ENCODE data around the gene LRP10.
"Not testable (repeated sequence)": the region's sequence is repeated elsewhere in the genome, so short reads cannot be mapped to it uniquely, and the experiment has no call there.

LRP10 gene

DNA sequence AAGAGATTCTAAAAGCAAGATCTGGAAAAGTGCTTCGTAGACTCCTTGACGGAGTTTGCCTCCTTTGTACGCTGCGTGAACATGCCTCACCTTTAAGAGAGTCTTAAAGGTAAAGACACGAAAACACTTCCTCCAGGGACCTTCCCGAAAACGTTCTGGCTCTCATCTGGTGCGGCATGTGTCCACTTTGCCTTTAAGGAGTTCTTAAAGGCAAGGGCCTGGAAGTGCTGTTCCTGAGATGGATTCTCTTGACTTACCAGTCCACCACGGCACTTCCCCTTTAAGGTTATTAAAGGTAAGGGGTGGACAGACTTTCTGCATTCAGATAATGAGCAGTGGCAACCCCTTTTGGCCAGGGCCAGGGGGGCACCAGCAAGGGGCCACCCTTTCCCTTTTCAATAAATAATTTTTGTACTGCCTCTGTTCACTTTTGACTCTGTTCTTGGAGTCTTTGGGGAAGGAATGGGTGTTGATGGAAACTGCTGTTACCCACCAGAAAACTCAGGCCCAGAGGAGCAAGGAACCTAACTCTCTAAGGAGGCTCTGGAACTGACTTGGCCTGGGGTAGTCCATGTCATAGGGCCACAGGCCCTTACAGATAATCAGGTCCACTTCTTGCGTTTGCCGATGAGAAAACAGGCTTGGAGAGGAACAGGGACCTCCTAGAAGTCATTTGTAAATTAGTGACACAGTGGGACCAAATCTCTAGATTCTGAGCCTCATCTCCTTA, 15.9 kb downstream of the LRP10 start:
- peak; percentile 17 for DNase-seq (ENCODE audit: low spot score)

DNA sequence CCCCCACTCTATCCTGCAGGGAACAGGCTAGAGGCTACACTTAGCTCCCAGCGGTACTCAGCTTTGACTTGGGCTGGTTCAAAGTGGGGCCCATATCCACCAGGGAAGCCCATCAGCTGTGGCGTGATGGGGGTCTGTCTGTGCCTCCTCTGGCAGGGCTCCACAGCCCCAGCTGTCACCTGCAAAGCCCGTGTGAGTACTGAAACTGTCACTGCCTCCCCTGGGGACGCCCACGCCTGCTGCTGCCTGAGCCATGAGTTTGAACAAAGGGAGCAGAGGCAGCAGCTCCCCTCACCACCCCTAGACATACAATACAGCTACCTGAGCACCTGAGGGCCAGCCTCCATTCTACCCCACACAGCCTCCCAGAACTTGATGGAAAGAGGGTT, 16.4 kb downstream of the LRP10 start:
- no peak for DNase-seq (ENCODE audit: low spot score)

DNA sequence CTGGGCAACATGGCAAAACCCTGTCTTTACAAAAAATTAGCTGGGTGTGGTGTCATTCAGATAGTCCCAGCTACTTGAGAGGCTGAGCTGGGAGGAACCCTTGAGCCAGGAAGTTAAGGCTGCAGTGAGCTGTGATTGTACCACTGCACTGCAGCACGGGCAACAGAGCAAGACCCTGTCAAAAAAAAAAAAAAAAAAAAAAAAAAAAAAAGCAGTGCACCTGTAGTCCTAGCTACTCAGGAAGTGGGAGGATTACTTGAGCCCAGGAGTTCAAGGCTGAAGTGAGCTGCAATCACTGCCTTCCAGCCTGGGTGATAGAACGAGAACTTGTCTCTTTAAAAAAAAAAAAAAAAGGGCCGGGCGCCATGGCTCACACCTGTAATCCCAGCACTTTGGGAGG, 17.1 kb downstream of the LRP10 start:
- DNase-seq (ENCODE audit: low spot score) = no peak

DNA sequence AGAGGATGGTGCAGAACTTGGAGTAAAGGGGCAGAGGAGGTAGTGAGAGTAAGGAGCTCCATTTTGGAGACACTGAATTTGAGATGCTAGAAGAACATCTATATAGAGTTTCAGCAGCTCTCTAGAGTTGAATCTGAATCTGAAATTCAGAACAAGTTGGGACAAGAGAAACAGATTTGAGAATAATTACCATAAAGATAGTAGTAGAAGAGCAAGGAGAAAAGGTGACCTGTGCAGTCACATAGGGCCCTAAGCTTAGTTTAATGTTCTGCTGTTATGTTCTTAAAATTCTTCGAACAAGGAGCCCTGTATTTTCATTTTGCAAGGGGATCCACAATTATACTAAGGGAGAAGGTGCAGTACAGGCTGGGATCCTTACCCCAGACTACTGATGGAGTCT, 18.9 kb downstream of the LRP10 start:
- DNase-seq (ENCODE audit: low spot score) = no peak

DNA sequence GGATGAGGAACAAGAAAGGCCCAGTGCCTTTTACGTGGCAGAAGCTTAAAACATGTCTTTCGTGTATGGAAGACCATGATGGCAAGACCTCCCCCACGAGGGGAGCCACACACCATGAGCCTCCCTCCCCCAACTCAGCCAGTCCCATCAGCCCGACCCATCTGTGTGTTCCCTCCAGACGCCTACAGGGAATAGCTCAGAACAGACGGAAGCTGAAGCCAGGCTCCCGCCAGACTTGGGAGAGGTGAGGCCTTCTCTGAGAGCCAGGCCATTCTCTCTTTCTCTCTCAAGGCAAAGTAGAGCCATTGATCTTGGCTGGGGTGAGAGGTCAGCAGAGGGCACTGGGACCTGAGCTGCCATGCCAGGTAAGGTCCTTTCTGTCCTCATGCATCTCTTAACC, 20.9 kb downstream of the LRP10 start:
- DNase-seq (ENCODE audit: low spot score) = no peak

DNA sequence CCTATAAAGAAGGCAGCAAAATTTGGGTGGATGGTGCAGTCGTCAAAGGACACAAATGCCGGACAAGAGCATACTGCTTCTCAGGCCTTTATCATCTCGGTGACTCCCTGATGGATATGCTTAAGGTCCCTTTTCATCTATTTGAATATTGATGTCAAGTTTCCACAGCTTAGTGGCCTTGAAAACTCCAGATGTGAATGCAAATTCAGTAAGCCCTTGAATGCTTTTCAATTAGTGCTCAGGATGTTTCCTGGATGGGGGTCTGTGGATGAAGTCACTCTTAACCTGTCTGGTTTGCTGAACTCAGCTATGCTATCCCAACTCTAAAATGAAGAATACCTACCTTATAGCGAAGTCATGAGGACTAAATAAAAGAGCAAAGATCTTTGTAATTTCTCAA, 22.2 kb downstream of the LRP10 start:
- no peak for DNase-seq (ENCODE audit: low spot score)

DNA sequence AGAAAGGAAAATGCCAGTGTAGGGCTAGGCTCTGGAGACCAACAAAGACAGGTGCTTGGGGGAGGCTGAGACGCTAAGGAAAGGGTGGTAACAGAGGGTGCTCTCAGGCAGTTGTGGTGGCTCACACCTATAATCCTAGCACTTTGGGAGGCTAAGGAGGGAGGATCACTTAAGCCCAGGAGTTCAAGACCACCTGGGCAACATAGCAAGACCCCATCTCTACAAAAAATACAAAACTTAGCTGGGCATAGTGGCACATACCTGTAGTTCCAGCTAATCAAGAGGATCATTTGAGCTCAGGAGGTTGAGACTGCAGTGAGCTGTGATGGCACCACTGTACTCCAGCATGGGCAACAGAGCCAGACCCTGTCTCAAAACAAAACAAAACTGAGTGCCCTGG, 23.9 kb downstream of the LRP10 start:
- DNase-seq (ENCODE audit: low spot score) = no peak

DNA sequence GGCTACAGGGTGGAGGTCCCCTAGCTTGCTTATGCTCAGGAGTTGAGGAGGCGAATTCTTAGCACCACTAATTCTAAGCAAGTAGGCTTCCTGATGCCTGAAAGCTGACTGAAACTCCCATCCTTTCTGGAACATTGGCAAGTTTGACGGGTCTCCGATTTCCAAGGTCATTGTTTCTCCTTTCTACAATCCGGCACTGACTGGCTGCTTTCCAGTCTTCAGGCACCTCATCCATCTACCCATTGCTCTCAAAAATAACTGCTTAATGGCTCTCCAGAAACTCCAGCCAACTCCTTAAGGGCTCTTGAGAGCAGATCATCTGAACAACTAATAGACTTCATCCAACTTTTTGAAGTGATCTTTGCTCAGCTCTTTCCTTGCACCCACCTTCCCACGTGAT, 24.8 kb downstream of the LRP10 start:
- no peak for DNase-seq (ENCODE audit: low spot score)

DNA sequence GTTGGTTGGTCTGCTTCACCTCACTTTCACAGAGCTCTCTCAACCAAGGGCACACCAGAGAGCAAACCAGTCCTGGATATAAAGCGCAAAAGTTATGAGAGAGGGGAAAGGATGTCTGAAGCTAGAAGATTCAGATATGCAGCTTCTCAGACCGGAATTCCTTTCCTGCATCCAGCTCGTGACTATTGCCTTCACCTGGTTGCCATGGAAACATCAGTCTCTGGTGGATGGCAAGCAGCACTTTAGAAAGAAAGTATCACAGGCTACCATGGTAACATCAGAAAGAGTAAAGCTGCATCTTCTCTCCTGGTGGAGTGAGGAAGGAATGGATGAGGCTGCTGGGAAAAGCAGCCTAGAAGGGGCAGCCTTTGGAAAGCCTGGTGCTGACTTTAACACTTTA, 25.2 kb downstream of the LRP10 start:
- DNase-seq (ENCODE audit: low spot score) = no peak

DNA sequence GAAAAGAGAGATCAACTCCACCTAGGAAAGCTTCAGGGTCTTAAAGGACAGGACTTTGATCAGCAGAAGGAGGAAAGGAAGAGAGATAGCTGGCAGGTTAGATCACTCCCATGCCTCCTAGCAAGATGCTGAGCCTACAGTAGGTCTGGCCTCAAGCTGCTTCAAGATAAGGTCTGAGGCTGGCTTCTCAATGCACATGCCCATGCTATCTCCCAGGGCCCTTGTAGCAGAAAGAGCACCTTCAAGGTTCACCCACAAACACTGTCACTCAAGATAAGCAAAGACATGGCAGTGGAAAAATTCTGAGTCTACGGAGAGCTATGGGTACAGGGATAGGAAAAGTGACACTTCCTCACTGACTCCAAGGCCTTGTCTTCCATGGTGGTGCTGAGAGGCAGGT, 25.8 kb downstream of the LRP10 start:
- no peak for DNase-seq (ENCODE audit: low spot score)

DNA sequence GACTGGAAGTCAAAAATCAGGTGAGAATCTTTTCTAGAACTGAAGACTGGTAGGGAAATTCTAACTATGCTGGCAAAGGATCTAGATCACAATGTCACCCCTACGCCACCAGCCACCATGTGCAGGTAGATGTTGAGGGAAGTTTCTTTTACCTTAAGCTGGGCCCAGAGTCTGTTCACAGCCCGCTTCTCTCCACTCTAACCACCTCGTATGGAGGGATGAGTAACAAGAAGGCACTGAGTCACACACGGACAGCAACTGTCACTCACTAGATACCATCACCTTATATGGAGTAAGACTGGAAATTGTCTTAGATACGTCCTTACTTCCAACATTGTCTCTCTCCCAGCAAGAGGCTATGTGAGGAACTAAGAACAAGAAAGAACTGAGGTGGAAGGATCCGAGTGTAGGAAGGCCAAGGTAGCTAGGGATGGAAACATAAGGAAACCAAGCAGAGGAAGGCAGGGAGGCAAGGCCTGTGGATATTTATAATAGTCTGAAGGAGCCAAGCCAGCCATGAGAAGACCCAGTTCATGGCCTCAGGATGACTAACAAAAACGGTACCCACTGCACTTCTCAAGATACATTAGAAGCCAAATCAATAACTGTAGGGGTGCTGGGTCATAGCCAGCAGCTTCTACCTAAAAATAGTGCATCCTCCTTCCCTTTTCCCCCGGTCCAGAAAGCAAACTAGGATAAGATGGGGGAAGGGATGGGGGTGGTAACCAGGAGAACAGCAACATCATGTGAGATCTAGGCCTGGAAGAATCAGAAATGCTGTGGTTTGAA, 27.0 kb downstream of the LRP10 start:
- DNase-seq (ENCODE audit: low spot score) = no peak

DNA sequence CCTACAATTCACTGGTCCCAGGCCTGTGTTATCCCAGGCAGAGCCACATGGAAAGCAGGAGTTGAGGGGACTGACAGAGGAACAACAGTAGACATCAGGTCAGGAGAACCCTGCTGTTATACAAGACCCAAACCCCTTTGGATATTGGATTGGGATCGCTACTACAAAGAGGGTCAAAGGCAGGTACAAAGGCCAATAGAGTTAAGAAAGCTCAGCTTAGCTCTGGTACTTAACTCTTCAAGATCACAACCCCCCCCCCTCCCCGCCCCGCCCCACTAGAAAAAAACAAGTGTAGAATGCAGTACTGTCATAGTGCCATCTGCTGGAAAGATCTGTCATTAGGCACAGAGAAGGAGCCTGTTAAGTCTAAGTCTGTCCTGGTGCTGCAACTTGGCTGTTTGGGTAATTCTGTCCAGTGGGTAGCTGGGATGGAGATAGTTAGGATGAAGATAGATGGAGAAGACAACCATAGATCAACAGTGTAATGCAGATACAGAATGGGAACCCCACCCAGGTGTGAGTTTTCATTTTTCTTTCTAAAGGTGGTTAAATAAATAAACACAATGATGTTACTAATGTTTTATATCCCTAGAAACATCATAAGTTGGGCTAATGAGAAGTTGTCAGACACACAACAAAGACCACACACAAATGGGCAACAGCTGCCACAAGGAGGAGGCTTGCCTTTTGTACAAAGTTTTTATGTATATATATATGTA, 28.7 kb downstream of the LRP10 start:
- DNase-seq (ENCODE audit: low spot score) = peak; percentile 66

DNA sequence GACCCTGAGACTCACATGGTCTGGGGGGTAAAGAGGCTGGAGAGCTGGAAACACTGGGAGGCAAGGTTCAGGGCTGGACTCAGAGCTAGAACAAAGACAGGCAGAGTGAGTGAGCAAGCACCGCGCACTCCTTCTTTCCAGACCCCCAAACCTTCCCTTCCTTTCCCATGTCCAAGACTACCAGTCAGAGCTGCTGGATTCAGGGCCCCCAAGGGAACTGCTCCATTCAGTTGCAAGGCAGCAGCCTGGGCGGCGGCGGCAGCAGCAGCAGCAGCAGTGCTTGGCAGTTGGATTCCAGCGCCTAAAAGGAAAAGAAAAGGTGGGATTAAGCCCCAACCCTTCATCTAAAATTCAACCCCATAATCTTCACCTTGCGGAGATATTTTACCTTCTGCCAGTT, 30.3 kb downstream of the LRP10 start:
- DNase-seq (ENCODE audit: low spot score) = no peak

DNA sequence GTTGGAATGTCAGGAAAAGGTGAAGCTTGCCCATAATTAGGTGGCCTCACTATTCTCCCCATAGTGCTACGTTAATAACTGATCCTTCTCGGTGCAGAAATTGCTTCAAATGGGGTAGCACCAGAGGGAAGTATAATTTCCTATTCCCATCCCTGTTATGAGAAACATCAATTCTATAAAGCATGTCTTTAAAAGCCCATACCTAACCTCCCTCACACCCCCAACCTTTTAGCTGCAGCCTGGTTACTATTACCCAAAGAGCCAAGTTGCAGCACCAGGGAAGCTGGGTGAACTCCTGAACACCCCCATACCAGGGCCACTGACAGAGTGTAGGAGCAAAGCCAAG, 32.2 kb downstream of the LRP10 start:
- no peak for DNase-seq (ENCODE audit: low spot score)

DNA sequence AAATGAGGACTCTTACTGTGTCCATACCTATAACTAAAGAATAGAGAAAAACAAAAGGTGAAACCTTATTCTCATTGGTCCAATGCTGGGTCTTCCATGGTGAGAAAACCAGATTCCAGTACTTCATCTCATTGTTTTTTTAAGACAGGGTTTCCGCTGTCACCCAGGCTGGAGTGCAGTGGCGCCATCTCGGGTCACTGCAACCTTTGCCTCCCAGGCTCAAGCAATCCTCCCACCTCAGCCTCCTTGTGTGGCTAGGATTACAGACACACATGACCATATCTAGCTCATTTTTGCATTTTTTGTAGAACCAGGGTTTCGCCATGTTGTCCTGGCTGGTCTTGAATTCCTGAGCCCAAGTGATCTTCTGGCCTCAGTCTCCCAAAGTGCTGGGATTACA, 34.1 kb downstream of the LRP10 start:
- DNase-seq (ENCODE audit: low spot score) = no peak

DNA sequence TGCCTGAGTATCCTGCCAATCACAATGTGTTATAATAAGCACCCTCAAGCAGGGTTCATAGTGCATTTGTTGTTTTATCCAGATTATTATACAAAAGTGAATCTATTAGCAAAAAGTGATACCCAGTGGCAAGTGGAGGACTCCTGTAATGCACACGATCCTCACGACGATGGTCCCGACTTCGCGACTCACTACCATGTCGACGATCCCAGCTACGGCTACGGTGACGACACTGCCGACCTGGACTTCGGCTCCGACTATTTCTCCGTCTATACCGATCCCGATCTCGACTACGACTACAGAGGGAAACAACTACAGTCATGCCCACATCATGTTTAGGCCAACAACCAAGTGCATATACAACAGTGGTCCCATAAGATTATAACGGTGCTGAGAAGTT, 34.5 kb downstream of the LRP10 start:
- DNase-seq (ENCODE audit: low spot score) = no peak

DNA sequence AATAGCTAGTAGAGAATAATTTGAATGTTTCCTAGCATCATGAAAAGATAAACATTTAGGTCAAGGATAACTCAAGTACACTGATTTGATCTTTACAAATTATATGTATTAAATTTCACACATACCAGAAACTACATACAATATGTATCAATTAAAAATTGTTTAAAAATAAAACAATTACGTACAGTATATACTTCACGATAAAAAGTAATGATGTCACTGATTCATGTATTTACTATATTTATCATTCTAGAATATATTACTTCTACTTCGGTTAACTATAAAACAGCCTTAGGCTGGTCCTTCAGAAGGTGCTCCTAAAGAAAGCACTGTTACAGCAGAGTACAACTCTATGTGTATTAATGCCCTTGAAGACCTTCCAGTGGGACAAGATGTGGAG, 35.9 kb downstream of the LRP10 start:
- no peak for DNase-seq (ENCODE audit: low spot score)

DNA sequence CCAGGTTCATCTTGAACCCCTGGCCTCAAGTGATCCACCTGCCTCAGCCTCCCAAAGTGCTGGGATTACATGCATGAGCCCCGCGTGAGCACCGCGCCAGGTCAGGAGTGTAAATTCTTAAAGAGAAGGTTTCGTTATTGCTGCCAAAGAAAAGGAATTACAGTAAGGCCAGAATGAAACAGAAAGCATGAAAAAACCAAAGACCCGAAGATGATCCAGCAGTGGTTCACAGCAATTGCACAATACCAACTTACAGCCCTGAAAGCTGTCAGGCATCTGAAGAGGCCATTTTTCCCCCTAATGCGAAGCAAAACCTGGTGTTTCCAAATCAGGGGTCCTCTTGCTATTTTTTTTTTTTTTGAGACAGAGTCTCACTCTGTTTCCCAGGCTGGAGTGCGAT, 37.1 kb downstream of the LRP10 start:
- no peak for DNase-seq (ENCODE audit: low spot score)

DNA sequence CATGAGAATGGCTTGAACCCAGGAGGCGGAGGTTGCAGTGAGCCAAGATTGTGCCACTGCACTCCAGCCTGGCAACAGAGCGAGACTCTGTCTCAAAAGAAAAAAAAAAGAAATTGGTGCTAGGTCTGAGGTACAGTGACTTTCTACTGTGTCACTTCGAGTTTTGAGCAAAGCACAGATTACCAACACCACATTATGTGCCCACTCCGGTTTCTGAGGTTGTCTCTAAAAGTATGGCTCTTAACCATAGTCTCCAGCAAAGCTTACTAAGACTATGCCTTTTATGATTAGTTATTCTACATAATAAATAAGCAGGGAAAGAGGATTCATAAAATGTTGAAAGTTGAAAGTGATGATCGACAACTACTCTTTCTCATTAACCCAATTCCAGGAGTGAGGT, 39.4 kb downstream of the LRP10 start:
- DNase-seq (ENCODE audit: low spot score) = no peak

DNA sequence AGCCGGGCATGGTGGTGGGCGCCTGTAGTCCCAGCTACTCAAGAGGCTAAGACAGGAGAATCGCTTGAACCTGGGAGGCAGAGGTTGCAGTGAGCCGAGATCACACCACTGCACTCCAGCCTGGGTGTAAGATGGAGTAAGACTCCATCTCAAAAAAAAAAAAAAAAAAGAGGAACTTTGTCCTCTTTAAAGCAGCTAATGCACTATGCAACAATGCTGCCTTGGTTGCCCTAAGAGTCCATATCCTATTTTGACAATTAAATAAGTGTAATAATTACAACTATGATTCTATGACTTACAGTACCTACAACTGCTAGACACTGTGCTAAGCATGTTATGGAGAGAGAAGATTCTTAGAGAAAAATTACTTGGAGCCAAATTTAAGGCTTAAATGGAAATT, 43.3 kb downstream of the LRP10 start:
- not testable (repeated sequence) for DNase-seq (ENCODE audit: low spot score)

DNA sequence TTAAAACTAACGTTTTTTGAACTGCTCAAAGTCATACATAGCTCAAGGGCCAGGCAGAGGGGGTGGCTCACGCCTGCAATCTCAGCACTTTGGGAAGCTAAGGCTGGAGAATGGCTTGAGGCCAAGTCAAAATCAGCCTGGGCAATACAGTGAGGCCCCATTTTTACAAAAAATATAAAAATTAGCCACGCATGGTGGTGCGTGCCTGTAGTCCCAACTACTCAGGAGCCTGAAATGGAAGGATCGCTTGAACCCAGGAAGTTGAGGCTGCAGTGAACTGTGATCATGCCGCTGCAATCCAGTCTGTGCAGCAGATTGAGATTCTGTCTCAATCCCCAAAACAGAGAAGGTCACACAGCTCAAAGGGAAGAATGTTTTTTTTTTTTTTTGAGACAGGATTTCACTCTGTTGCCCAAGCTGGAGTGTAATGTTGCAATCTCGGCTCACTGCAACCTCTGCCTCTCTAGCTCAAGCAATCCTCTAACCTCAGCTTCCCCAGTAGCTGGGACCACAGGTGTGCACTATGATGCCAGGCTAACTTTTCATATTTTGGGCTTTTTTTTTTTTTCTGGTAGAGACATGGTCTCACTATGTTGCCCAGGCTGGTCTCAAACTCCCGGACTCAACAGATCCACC, 44.5 kb downstream of the LRP10 start:
- peak; percentile 44 for DNase-seq (ENCODE audit: low spot score)

DNA sequence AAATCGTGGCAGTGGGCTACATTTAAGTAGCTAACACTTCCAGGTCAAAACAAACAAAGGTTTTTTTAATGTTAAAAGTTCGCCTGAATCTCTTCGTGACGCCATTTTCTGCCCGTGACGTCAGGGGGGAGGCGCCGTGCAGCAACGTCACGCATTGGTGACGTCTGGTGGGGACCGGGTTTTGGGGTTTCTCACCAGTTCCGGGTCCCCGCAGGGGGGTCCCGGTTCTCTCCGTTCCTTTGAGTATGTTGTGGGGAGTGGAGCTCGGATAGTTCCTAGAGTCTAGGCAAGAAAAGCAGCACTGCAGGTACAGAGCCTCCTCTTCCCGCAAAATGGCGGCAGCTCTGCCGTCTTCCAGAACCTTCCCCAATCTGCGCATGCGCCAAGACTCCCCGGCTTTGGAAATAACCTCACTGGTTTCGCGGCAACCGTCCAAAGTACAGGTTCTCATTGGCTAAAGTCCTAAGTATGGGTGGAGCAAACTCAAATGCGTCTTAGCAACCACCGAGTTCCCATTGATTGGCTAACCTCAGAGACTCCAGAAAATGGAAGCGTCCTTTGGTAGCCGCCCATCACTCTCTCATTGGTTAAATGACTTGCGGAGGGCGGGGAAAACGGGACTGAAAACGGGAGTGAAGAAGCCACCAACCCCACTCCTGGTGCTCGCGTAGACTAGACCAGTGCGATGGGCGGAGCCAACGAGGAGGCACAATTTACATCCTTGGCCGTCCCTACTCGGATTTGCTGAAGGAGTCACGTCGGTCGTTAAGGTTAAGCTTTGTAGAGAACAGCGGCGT, 47.5 kb downstream of the LRP10 start, which contains the start of gene RBM23:
RBM23 (minus strand) TSS at position 346 of the 797 bp plus-strand sequence.
- DNase-seq (ENCODE audit: low spot score) = peak; percentile 100
